ENCODE data around the gene WARS2. TPM values are rescaled to one million over a fixed set of nuclear protein-coding genes. Genes with fewer than 3 reads are reported as not detected.
"Not testable (repeated sequence)": the region's sequence is repeated elsewhere in the genome, so short reads cannot be mapped to it uniquely, and the experiment has no call there.

The WARS2 gene
- polyA plus RNA-seq, result 10 to 100 TPM in 1 of 3 donors, 1 to 10 TPM in 2; 6.5 to 10.6 (median 9.5) TPM

- H3K27me3 Mint-ChIP-seq (ENCODE audit: low read depth in 3 of 3), result peaks cover 0 to 2% (median 0%) of the 10 kb centered on the region in 3 donors
- no peak within 1 kb of the TSS for H3K27ac Mint-ChIP-seq
- H3K4me3 Mint-ChIP-seq, result peak within 1 kb of the TSS in 1 of 5 donors; percentile 4
- peaks cover 0 to 3% (median 0%) of the 10 kb centered on the region in 3 donors for H3K36me3 Mint-ChIP-seq
- no peaks in the 10 kb centered on the region for H3K9me3 Mint-ChIP-seq
- DNase-seq, result peak; percentile 96 to 98 (median 98)
- peaks cover 11 to 31% of the 10 kb centered on the region in 2 donors for H3K4me1 Mint-ChIP-seq
Measured at GRCh38 chr1:119140177-119141019, at the start of gene WARS2. Gene WARS2, minus strand, starts transcription at chr1:119140653. Its CDS starts 9 bp downstream, at chr1:119140644.

- no peaks in the 10 kb centered on the region for H3K4me1 Mint-ChIP-seq
- peaks cover 3 to 13% (median 6%) of the 10 kb centered on the region in 6 donors for H3K9me3 Mint-ChIP-seq
- H3K4me3 Mint-ChIP-seq, result no peak overlapping the region
- H3K27me3 Mint-ChIP-seq (ENCODE audit: low read depth in 3 of 3), result peaks cover 0 to 2% (median 2%) of the 10 kb centered on the region in 3 donors
- peaks cover 13 to 30% (median 25%) of the 10 kb centered on the region in 3 donors for H3K36me3 Mint-ChIP-seq
- no peak overlapping the region for H3K27ac Mint-ChIP-seq
- DNase-seq, result no peak
Measured at GRCh38 chr1:119188926-119189325, 48.5 kb upstream of the WARS2 start.

- H3K4me1 Mint-ChIP-seq, result no peaks in the 10 kb centered on the region
- H3K36me3 Mint-ChIP-seq, result peaks cover 13 to 33% (median 22%) of the 10 kb centered on the region in 3 donors
- peaks cover 0 to 2% (median 2%) of the 10 kb centered on the region in 3 donors for H3K27me3 Mint-ChIP-seq (ENCODE audit: low read depth in 3 of 3)
- peaks cover 3 to 13% (median 6%) of the 10 kb centered on the region in 6 donors for H3K9me3 Mint-ChIP-seq
- no peak for DNase-seq
- no peak overlapping the region for H3K4me3 Mint-ChIP-seq
- no peak overlapping the region for H3K27ac Mint-ChIP-seq
Measured at GRCh38 chr1:119187416-119187815, 47.0 kb upstream of the WARS2 start.

- H3K27me3 Mint-ChIP-seq (ENCODE audit: low read depth in 3 of 3), result peaks cover 0 to 2% (median 2%) of the 10 kb centered on the region in 3 donors
- no peak overlapping the region for H3K27ac Mint-ChIP-seq
- peaks cover 3 to 13% (median 6%) of the 10 kb centered on the region in 6 donors for H3K9me3 Mint-ChIP-seq
- no peak overlapping the region for H3K4me3 Mint-ChIP-seq
- no peak for DNase-seq
- peaks cover 13 to 34% (median 26%) of the 10 kb centered on the region in 3 donors for H3K36me3 Mint-ChIP-seq
- H3K4me1 Mint-ChIP-seq, result no peaks in the 10 kb centered on the region
Measured at GRCh38 chr1:119186471-119186870, 46.0 kb upstream of the WARS2 start.

GRCh38 chr1:119184972-119185371 is 44.5 kb upstream of the WARS2 start:
- DNase-seq, result no peak
- Mint-ChIP-seq H3K36me3 (peaks cover 15 to 34% (median 29%) of the 10 kb centered on the region in 3 donors), H3K9me3 (peaks cover 4 to 13% (median 6%) of the 10 kb centered on the region in 6 donors), H3K4me3 (no peak overlapping the region), H3K27ac (no peak overlapping the region), H3K27me3 (ENCODE audit: low read depth in 3 of 3) (peaks cover 0 to 2% (median 2%) of the 10 kb centered on the region in 3 donors), H3K4me1 (no peaks in the 10 kb centered on the region)

- H3K36me3 Mint-ChIP-seq, result peaks cover 17 to 43% (median 17%) of the 10 kb centered on the region in 3 donors
- H3K27me3 Mint-ChIP-seq (ENCODE audit: low read depth in 3 of 3), result peaks cover 0 to 3% (median 0%) of the 10 kb centered on the region in 3 donors
- H3K9me3 Mint-ChIP-seq, result peaks cover 0 to 7% (median 2%) of the 10 kb centered on the region in 6 donors
- H3K4me3 Mint-ChIP-seq, result no peak overlapping the region
- DNase-seq, result no peak
- H3K4me1 Mint-ChIP-seq, result no peaks in the 10 kb centered on the region
- H3K27ac Mint-ChIP-seq, result no peak overlapping the region
Measured at GRCh38 chr1:119181218-119181617, 40.8 kb upstream of the WARS2 start.

- peaks cover 0 to 7% (median 2%) of the 10 kb centered on the region in 6 donors for H3K9me3 Mint-ChIP-seq
- peaks cover 17 to 54% (median 30%) of the 10 kb centered on the region in 3 donors for H3K36me3 Mint-ChIP-seq
- peaks cover 0 to 3% (median 0%) of the 10 kb centered on the region in 3 donors for H3K27me3 Mint-ChIP-seq (ENCODE audit: low read depth in 3 of 3)
- no peak overlapping the region for H3K4me3 Mint-ChIP-seq
- DNase-seq, result no peak
- no peaks in the 10 kb centered on the region for H3K4me1 Mint-ChIP-seq
- no peak overlapping the region for H3K27ac Mint-ChIP-seq
Measured at GRCh38 chr1:119179051-119179450, 38.6 kb upstream of the WARS2 start.

- H3K36me3 Mint-ChIP-seq, result peaks cover 34 to 64% (median 39%) of the 10 kb centered on the region in 3 donors
- H3K4me3 Mint-ChIP-seq; H3K27ac Mint-ChIP-seq; H3K4me1 Mint-ChIP-seq; H3K9me3 Mint-ChIP-seq; DNase-seq; H3K27me3 Mint-ChIP-seq (ENCODE audit: low read depth in 3 of 3): not testable (repeated sequence)
Measured at GRCh38 chr1:119172927-119173326, 32.5 kb upstream of the WARS2 start.

GRCh38 chr1:119171381-119172010 is 31.0 kb upstream of the WARS2 start:
- H3K4me3 Mint-ChIP-seq; H3K27me3 Mint-ChIP-seq (ENCODE audit: low read depth in 3 of 3); DNase-seq; H3K27ac Mint-ChIP-seq; H3K4me1 Mint-ChIP-seq; H3K9me3 Mint-ChIP-seq: not testable (repeated sequence)
- H3K36me3 Mint-ChIP-seq, result peaks cover 33 to 58% (median 33%) of the 10 kb centered on the region in 3 donors

- H3K27ac Mint-ChIP-seq, result peak overlapping the region in 1 of 6 donors; percentile 31
- no peak overlapping the region for H3K4me3 Mint-ChIP-seq
- no peak for DNase-seq
- H3K9me3 Mint-ChIP-seq, result no peaks in the 10 kb centered on the region
- peaks cover 34 to 50% (median 40%) of the 10 kb centered on the region in 3 donors for H3K36me3 Mint-ChIP-seq
- H3K27me3 Mint-ChIP-seq (ENCODE audit: low read depth in 3 of 3), result no peaks in the 10 kb centered on the region
- no peaks in the 10 kb centered on the region for H3K4me1 Mint-ChIP-seq
Measured at GRCh38 chr1:119163396-119163795, 22.9 kb upstream of the WARS2 start.

GRCh38 chr1:119160866-119161265 is 20.4 kb upstream of the WARS2 start:
- no peak for DNase-seq
- H3K9me3 Mint-ChIP-seq, result no peaks in the 10 kb centered on the region
- H3K4me3 Mint-ChIP-seq, result no peak overlapping the region
- H3K4me1 Mint-ChIP-seq, result no peaks in the 10 kb centered on the region
- no peak overlapping the region for H3K27ac Mint-ChIP-seq
- peaks cover 38 to 56% (median 54%) of the 10 kb centered on the region in 3 donors for H3K36me3 Mint-ChIP-seq
- no peaks in the 10 kb centered on the region for H3K27me3 Mint-ChIP-seq (ENCODE audit: low read depth in 3 of 3)

GRCh38 chr1:119160409-119160808 is 20.0 kb upstream of the WARS2 start:
- DNase-seq, result no peak
- Mint-ChIP-seq H3K4me1 (no peaks in the 10 kb centered on the region), H3K9me3 (peaks cover 0 to 2% (median 0%) of the 10 kb centered on the region in 6 donors), H3K4me3 (no peak overlapping the region), H3K27me3 (ENCODE audit: low read depth in 3 of 3) (no peaks in the 10 kb centered on the region), H3K36me3 (peaks cover 42 to 59% (median 59%) of the 10 kb centered on the region in 3 donors), H3K27ac (no peak overlapping the region)

- H3K36me3 Mint-ChIP-seq, result peaks cover 42 to 63% (median 59%) of the 10 kb centered on the region in 3 donors
- DNase-seq, result no peak
- no peaks in the 10 kb centered on the region for H3K27me3 Mint-ChIP-seq (ENCODE audit: low read depth in 3 of 3)
- no peaks in the 10 kb centered on the region for H3K4me1 Mint-ChIP-seq
- no peak overlapping the region for H3K4me3 Mint-ChIP-seq
- H3K27ac Mint-ChIP-seq, result no peak overlapping the region
- H3K9me3 Mint-ChIP-seq, result peaks cover 0 to 3% (median 0%) of the 10 kb centered on the region in 6 donors
Measured at GRCh38 chr1:119159966-119160365, 19.5 kb upstream of the WARS2 start.

- Mint-ChIP-seq H3K4me3 (no peak overlapping the region), H3K4me1 (peaks cover 0 to 1% of the 10 kb centered on the region in 2 donors), H3K27ac (no peak overlapping the region), H3K9me3 (peaks cover 0 to 4% (median 0%) of the 10 kb centered on the region in 6 donors), H3K36me3 (peaks cover 42 to 72% (median 63%) of the 10 kb centered on the region in 3 donors), H3K27me3 (ENCODE audit: low read depth in 3 of 3) (no peaks in the 10 kb centered on the region)
- DNase-seq, result no peak
Measured at GRCh38 chr1:119159111-119159510, 18.7 kb upstream of the WARS2 start.
